Neural progenitor cell (in vitro differentiated cells): Measurements from ENCODE around the gene TMEM39A. TPM values are rescaled to one million over a fixed set of nuclear protein-coding genes. Genes with fewer than 3 reads are reported as not detected.

ENCODE experiments used
- DNase-seq: peaks from one replicate; pipeline ENCODE4 v3.0.0-alpha.2; 2016; ENCODE audit warnings: low spot score
- H2AFZ ChIP-seq: fragments of 200-600 bp; sonication (generic); replicated peaks from 2 replicates; pipeline ENCODE4 v1.6.1; 2016; ENCODE audit warnings: antibody characterized with exemption
- H3F3A ChIP-seq: fragments of 200-600 bp; sonication (generic); 2 replicates; pipeline ENCODE4 v1.6.1; 2016; ENCODE audit warnings: antibody characterized with exemption, low read depth
- H3K27ac ChIP-seq: fragments of 200-600 bp; sonication (generic); 2 replicates; pipeline ENCODE4 v1.5.1; 2016; ENCODE audit warnings: mild to moderate bottlenecking
- H3K27me3 ChIP-seq: fragments of 200-600 bp; sonication (generic); 2 replicates; pipeline ENCODE4 v1.6.1; 2016; ENCODE audit warnings: mild to moderate bottlenecking, moderate library complexity
- H3K36me3 ChIP-seq: fragments of 200-600 bp; sonication (generic); 2 replicates; pipeline ENCODE4 v1.5.1; 2016
- H3K4me1 ChIP-seq: fragments of 200-600 bp; sonication (generic); 2 replicates; pipeline ENCODE4 v1.6.1; 2016; ENCODE audit warnings: mixed run types
- H3K4me2 ChIP-seq: fragments of 200-600 bp; sonication (generic); 2 replicates; pipeline ENCODE4 v1.6.1; 2016
- H3K4me3 ChIP-seq: fragments of 200-600 bp; sonication (generic); 2 replicates; pipeline ENCODE4 v1.5.1; 2016
- H3K79me2 ChIP-seq: fragments of 200-600 bp; sonication (generic); 2 replicates; pipeline ENCODE4 v1.6.1; 2016; ENCODE audit warnings: low read depth
- H3K9ac ChIP-seq: fragments of 200-600 bp; sonication (generic); 2 replicates; pipeline ENCODE4 v1.6.1; 2016
- H3K9me3 ChIP-seq: fragments of 200-600 bp; sonication (generic); 2 replicates; pipeline ENCODE4 v1.5.1; 2016; ENCODE audit warnings: low read depth
- H4K20me1 ChIP-seq: fragments of 200-600 bp; sonication (generic); 2 replicates; pipeline ENCODE4 v1.6.1; 2016; ENCODE audit warnings: low read depth
- H3K27ac Mint-ChIP-seq: 3 replicates; pipeline ENCODE4 v1.8.0; 2021; ENCODE audit warnings: mixed read lengths
- H3K27me3 Mint-ChIP-seq: 2 replicates; pipeline ENCODE4 v1.8.0; 2022; ENCODE audit warnings: low read depth, mild to moderate bottlenecking, inconsistent platforms, moderate library complexity, mixed read lengths; ENCODE audit not compliant: insufficient read depth
- H3K36me3 Mint-ChIP-seq: 3 replicates; pipeline ENCODE4 v1.8.0; 2021; ENCODE audit warnings: mixed read lengths
- H3K4me1 Mint-ChIP-seq: 3 replicates; pipeline ENCODE4 v1.8.0; 2021; ENCODE audit warnings: mixed read lengths
- H3K4me3 Mint-ChIP-seq: 3 replicates; pipeline ENCODE4 v1.8.0; 2021; ENCODE audit warnings: mild to moderate bottlenecking, moderate library complexity, mixed read lengths
- H3K9me3 Mint-ChIP-seq: 3 replicates; pipeline ENCODE4 v1.8.0; 2020; ENCODE audit warnings: mixed read lengths
- CTCF ChIP-seq: fragments of 200-600 bp; sonication (generic); IDR thresholded peaks from 2 replicates; pipeline ENCODE4 v1.5.1; 2017; ENCODE audit warnings: antibody characterized with exemption, mild to moderate bottlenecking
- EZH2 ChIP-seq: fragments of 200-600 bp; sonication (generic); IDR thresholded peaks from 2 replicates; pipeline ENCODE4 v1.6.1; 2017; ENCODE audit warnings: antibody characterized with exemption, mild to moderate bottlenecking, moderate library complexity
- EZH2phosphoT487 ChIP-seq: fragments of 200-600 bp; sonication (generic); IDR thresholded peaks from 2 replicates; pipeline ENCODE4 v1.6.1; 2017; ENCODE audit warnings: antibody characterized with exemption
- total RNA-seq: library from RNA; depleted of rRNA; stranded (reverse); fragments of >200 nt; gene quantifications from 2 replicates; pipeline ENCODE4 v1.2.3, GENCODE V29; 2015; ENCODE audit warnings: low replicate concordance

The TMEM39A gene
- total RNA-seq, 1 donor from 2014 or later = 41.2 TPM

GRCh38 chr3:119494597-119494996 lies 31.2 kb upstream of the TMEM39A start:
- Histone ChIP-seq H3K4me3 (no peak overlapping the region), H3K4me2 (no peak overlapping the region), H3K27ac (no peak overlapping the region), H3K9ac (no peak overlapping the region), H3K79me2 (peaks cover 19% of the 10 kb centered on the region), H3F3A (peaks cover 9% of the 10 kb centered on the region), H3K4me1 (peaks cover 7% of the 10 kb centered on the region), H3K36me3 (peaks cover 3% of the 10 kb centered on the region), H2AFZ (no peak overlapping the region), H3K27me3 (no peaks in the 10 kb centered on the region), H4K20me1 (peaks cover 5% of the 10 kb centered on the region), H3K9me3 (no peaks in the 10 kb centered on the region)
- peaks cover 7% of the 10 kb centered on the region for H3K36me3 Mint-ChIP-seq
- no peaks in the 10 kb centered on the region for H3K9me3 Mint-ChIP-seq
- peaks cover 5% of the 10 kb centered on the region for H3K4me1 Mint-ChIP-seq
- TF ChIP-seq CTCF = peak; percentile 31
- no peak for TF ChIP-seq EZH2
- no peak overlapping the region for H3K27ac Mint-ChIP-seq
- H3K4me3 Mint-ChIP-seq = no peak overlapping the region
- no peak for DNase-seq
- H3K27me3 Mint-ChIP-seq = no peaks in the 10 kb centered on the region

- H3K9me3 Mint-ChIP-seq = no peaks in the 10 kb centered on the region
- Histone ChIP-seq H3K9ac (no peak overlapping the region), H4K20me1 (no peaks in the 10 kb centered on the region), H3K36me3 (peaks cover 3% of the 10 kb centered on the region), H3K9me3 (no peaks in the 10 kb centered on the region), H3K27me3 (no peaks in the 10 kb centered on the region), H2AFZ (no peak overlapping the region), H3K27ac (no peak overlapping the region), H3K4me2 (no peak overlapping the region), H3K4me3 (no peak overlapping the region), H3K4me1 (peaks cover 5% of the 10 kb centered on the region), H3F3A (peaks cover 2% of the 10 kb centered on the region), H3K79me2 (peaks cover 6% of the 10 kb centered on the region)
- H3K4me3 Mint-ChIP-seq = no peak overlapping the region
- TF ChIP-seq EZH2 (no peak), CTCF (no peak), EZH2phosphoT487 (no peak)
- peaks cover 7% of the 10 kb centered on the region for H3K36me3 Mint-ChIP-seq
- DNase-seq = no peak
- H3K27ac Mint-ChIP-seq = no peak overlapping the region
- peaks cover 5% of the 10 kb centered on the region for H3K4me1 Mint-ChIP-seq
- H3K27me3 Mint-ChIP-seq = no peaks in the 10 kb centered on the region
These were observed 29.4 kb upstream of the TMEM39A start for GRCh38 chr3:119492810-119493209.

- Histone ChIP-seq H3K27me3 (no peaks in the 10 kb centered on the region), H3K4me2 (no peak overlapping the region), H3K79me2 (no peaks in the 10 kb centered on the region), H3K27ac (no peak overlapping the region), H3K9me3 (no peaks in the 10 kb centered on the region), H3K9ac (no peak overlapping the region), H3F3A (peaks cover 2% of the 10 kb centered on the region), H3K36me3 (peaks cover 3% of the 10 kb centered on the region), H4K20me1 (no peaks in the 10 kb centered on the region), H3K4me3 (no peak overlapping the region), H3K4me1 (no peaks in the 10 kb centered on the region), H2AFZ (no peak overlapping the region)
- no peaks in the 10 kb centered on the region for H3K4me1 Mint-ChIP-seq
- H3K9me3 Mint-ChIP-seq = no peaks in the 10 kb centered on the region
- no peak for TF ChIP-seq EZH2phosphoT487
- no peak for TF ChIP-seq EZH2
- TF ChIP-seq CTCF = no peak
- H3K27ac Mint-ChIP-seq = no peak overlapping the region
- no peaks in the 10 kb centered on the region for H3K27me3 Mint-ChIP-seq
- no peak overlapping the region for H3K4me3 Mint-ChIP-seq
- peaks cover 7% of the 10 kb centered on the region for H3K36me3 Mint-ChIP-seq
- no peak for DNase-seq
These were observed 28.7 kb upstream of the TMEM39A start for GRCh38 chr3:119492128-119492527.

GRCh38 chr3:119490153-119490552 lies 26.7 kb upstream of the TMEM39A start:
- peaks cover 2% of the 10 kb centered on the region for H3F3A ChIP-seq
- H4K20me1 ChIP-seq = no peaks in the 10 kb centered on the region
- no peaks in the 10 kb centered on the region for H3K9me3 ChIP-seq
- no peak overlapping the region for H3K4me2 ChIP-seq
- H3K27me3 Mint-ChIP-seq = no peaks in the 10 kb centered on the region
- no peak for DNase-seq
- H3K27ac Mint-ChIP-seq = no peak overlapping the region
- H3K4me3 Mint-ChIP-seq = no peak overlapping the region
- TF ChIP-seq EZH2phosphoT487 (no peak), CTCF (no peak), EZH2 (no peak)
- H3K4me1 ChIP-seq = no peaks in the 10 kb centered on the region
- no peaks in the 10 kb centered on the region for H3K4me1 Mint-ChIP-seq
- H3K9ac ChIP-seq = no peak overlapping the region
- H3K79me2 ChIP-seq = no peaks in the 10 kb centered on the region
- no peaks in the 10 kb centered on the region for H3K9me3 Mint-ChIP-seq
- H3K27me3 ChIP-seq = no peaks in the 10 kb centered on the region
- H2AFZ ChIP-seq = no peak overlapping the region
- no peak overlapping the region for H3K27ac ChIP-seq
- H3K36me3 ChIP-seq = peaks cover 3% of the 10 kb centered on the region
- H3K36me3 Mint-ChIP-seq = peaks cover 7% of the 10 kb centered on the region
- H3K4me3 ChIP-seq = no peak overlapping the region
